Muscle layer of colon (tissue), 2 donors: Measurements from ENCODE around the gene CDC42BPG.
"Not testable (repeated sequence)": the region's sequence is repeated elsewhere in the genome, so short reads cannot be mapped to it uniquely, and the experiment has no call there.

Source experiments
- H3K27ac ChIP-seq: one replicate; pipeline ENCODE4 v1.7.0; 2013; ENCODE audit warnings: low read depth, mild to moderate bottlenecking, low read length, moderate library complexity
- H3K27me3 ChIP-seq, 2 donors: one replicate each; pipeline ENCODE4 v1.7.0; 2013; ENCODE audit warnings: low read length in 2 of 2, mild to moderate bottlenecking in 2 of 2; ENCODE audit not compliant: insufficient read depth in 2 of 2, control insufficient read depth in 1 of 2
- H3K36me3 ChIP-seq: one replicate; pipeline ENCODE4 v1.7.0; 2013; ENCODE audit warnings: mild to moderate bottlenecking, low read length; ENCODE audit not compliant: insufficient read depth
- H3K4me1 ChIP-seq: one replicate; pipeline ENCODE4 v1.7.0; 2013; ENCODE audit warnings: mild to moderate bottlenecking, low read length; ENCODE audit not compliant: insufficient read depth
- H3K4me3 ChIP-seq, 2 donors: one replicate each; pipeline ENCODE4 v1.7.0; 2013; ENCODE audit warnings: low read length in 2 of 2, low read depth in 1 of 2, mild to moderate bottlenecking in 1 of 2, moderate library complexity in 1 of 2
- H3K9ac ChIP-seq: one replicate; pipeline ENCODE4 v1.7.0; 2013; ENCODE audit warnings: low read length
- H3K9me3 ChIP-seq: one replicate; pipeline ENCODE4 v1.7.0; 2013; ENCODE audit warnings: mild to moderate bottlenecking, low read length
- donor health status: abdominal sarcoma.
- donor health status: Adenocarcinoma of cecum.

The CDC42BPG gene

GRCh38 chr11:64852804-64853509, 8.5 kb upstream of the CDC42BPG start:
- H3K9ac ChIP-seq: no peak overlapping the region
- H3K27ac ChIP-seq: peak overlapping the region; percentile 14
- no peaks in the 10 kb centered on the region for H3K9me3 ChIP-seq
- no peaks in the 10 kb centered on the region for H3K27me3 ChIP-seq
- peaks cover 26% of the 10 kb centered on the region for H3K36me3 ChIP-seq
- no peak overlapping the region for H3K4me3 ChIP-seq
- H3K4me1 ChIP-seq: peaks cover 59% of the 10 kb centered on the region

GRCh38 chr11:64851831-64852351, 7.4 kb upstream of the CDC42BPG start:
- Histone ChIP-seq H3K27ac (peak overlapping the region; percentile 66), H3K27me3 (no peaks in the 10 kb centered on the region), H3K36me3 (peaks cover 26% of the 10 kb centered on the region), H3K9me3 (no peaks in the 10 kb centered on the region), H3K4me3 (no peak overlapping the region), H3K4me1 (peaks cover 59% of the 10 kb centered on the region), H3K9ac (peak overlapping the region; percentile 9)

GRCh38 chr11:64850979-64851567, 6.6 kb upstream of the CDC42BPG start:
- Histone ChIP-seq H3K4me3 (no peak overlapping the region), H3K9ac (peak overlapping the region; percentile 9), H3K9me3 (no peaks in the 10 kb centered on the region), H3K4me1 (peaks cover 51% of the 10 kb centered on the region), H3K27ac (peak overlapping the region; percentile 66), H3K27me3 (no peaks in the 10 kb centered on the region), H3K36me3 (peaks cover 22% of the 10 kb centered on the region)

GRCh38 chr11:64849598-64850356, 5.3 kb upstream of the CDC42BPG start:
- Histone ChIP-seq H3K9me3 (no peaks in the 10 kb centered on the region), H3K36me3 (peaks cover 22% of the 10 kb centered on the region), H3K9ac (no peak overlapping the region), H3K4me3 (no peak overlapping the region), H3K27ac (peak overlapping the region; percentile 42), H3K4me1 (peaks cover 38% of the 10 kb centered on the region), H3K27me3 (peaks cover 0 to 1% of the 10 kb centered on the region in 2 donors)

- H3K9me3 ChIP-seq: no peaks in the 10 kb centered on the region
- peaks cover 16% of the 10 kb centered on the region for H3K36me3 ChIP-seq
- no peak overlapping the region for H3K4me3 ChIP-seq
- H3K9ac ChIP-seq: no peak overlapping the region
- peaks cover 0 to 4% of the 10 kb centered on the region in 2 donors for H3K27me3 ChIP-seq
- peak overlapping the region; percentile 42 for H3K27ac ChIP-seq
- peaks cover 33% of the 10 kb centered on the region for H3K4me1 ChIP-seq
These were observed 4.6 kb upstream of the CDC42BPG start for GRCh38 chr11:64848826-64849597.

- no peak overlapping the region for H3K27ac ChIP-seq
- H3K27me3 ChIP-seq: peaks cover 0 to 4% of the 10 kb centered on the region in 2 donors
- peaks cover 28% of the 10 kb centered on the region for H3K4me1 ChIP-seq
- no peak overlapping the region for H3K9ac ChIP-seq
- no peaks in the 10 kb centered on the region for H3K9me3 ChIP-seq
- H3K36me3 ChIP-seq: peaks cover 9% of the 10 kb centered on the region
- no peak overlapping the region for H3K4me3 ChIP-seq
These were observed 3.9 kb upstream of the CDC42BPG start for GRCh38 chr11:64848214-64848825.

- H3K36me3 ChIP-seq: no peaks in the 10 kb centered on the region
- no peak overlapping the region for H3K9ac ChIP-seq
- H3K4me3 ChIP-seq: no peak overlapping the region
- H3K27ac ChIP-seq: peak overlapping the region; percentile 42
- H3K9me3 ChIP-seq: no peaks in the 10 kb centered on the region
- peaks cover 26% of the 10 kb centered on the region for H3K4me1 ChIP-seq
- peaks cover 0 to 4% of the 10 kb centered on the region in 2 donors for H3K27me3 ChIP-seq
These were observed 2.7 kb upstream of the CDC42BPG start for GRCh38 chr11:64846998-64847666.

GRCh38 chr11:64845776-64846129, 1.3 kb upstream of the CDC42BPG start:
- not testable (repeated sequence) for H3K4me3 ChIP-seq, H3K9ac ChIP-seq, H3K27me3 ChIP-seq, H3K36me3 ChIP-seq, H3K27ac ChIP-seq, H3K9me3 ChIP-seq
- H3K4me1 ChIP-seq: peaks cover 26% of the 10 kb centered on the region

GRCh38 chr11:64845129-64845775, 799 bp upstream of the CDC42BPG start:
- H3K9me3 ChIP-seq: no peaks in the 10 kb centered on the region
- H3K4me3 ChIP-seq: no peak overlapping the region
- peaks cover 0 to 4% of the 10 kb centered on the region in 2 donors for H3K27me3 ChIP-seq
- peaks cover 24% of the 10 kb centered on the region for H3K4me1 ChIP-seq
- H3K9ac ChIP-seq: no peak overlapping the region
- H3K36me3 ChIP-seq: no peaks in the 10 kb centered on the region
- no peak overlapping the region for H3K27ac ChIP-seq

- Histone ChIP-seq H3K4me3 (no peak overlapping the region), H3K9ac (no peak overlapping the region), H3K27me3 (peaks cover 0 to 4% of the 10 kb centered on the region in 2 donors), H3K27ac (no peak overlapping the region), H3K36me3 (no peaks in the 10 kb centered on the region), H3K4me1 (peaks cover 15% of the 10 kb centered on the region), H3K9me3 (no peaks in the 10 kb centered on the region)
These were observed 645 bp downstream of the CDC42BPG start for GRCh38 chr11:64843686-64844329.
